Mucosa of descending colon (tissue), 3 donors: Measurements from ENCODE around the gene RBFOX2. TPM values are rescaled to one million over a fixed set of nuclear protein-coding genes. Genes with fewer than 3 reads are reported as not detected.
A peak's percentile ranks its signal among the peaks of the same experiment; 100 is the strongest.

Experiments used
- ATAC-seq: fragments of 200-7000 bp; cut with Tn5 transposase; one replicate; pipeline ENCODE4 v1.9.1; 2020; ENCODE audit warnings: mild to moderate bottlenecking, moderate library complexity
- DNase-seq, 3 donors: peaks; one replicate each; pipeline ENCODE4 v3.0.0-alpha.2; 2020
- H3K36me3 ChIP-seq: fragments of 200-600 bp; one replicate; pipeline ENCODE4 v1.8.0; 2021; ENCODE audit warnings: low read depth, mild to moderate bottlenecking
- H3K4me1 ChIP-seq: fragments of 200-600 bp; one replicate; pipeline ENCODE4 v1.8.0; 2021; ENCODE audit warnings: low read depth, mild to moderate bottlenecking
- H3K4me3 ChIP-seq: fragments of 200-600 bp; one replicate; pipeline ENCODE4 v1.8.0; 2021; ENCODE audit warnings: mild to moderate bottlenecking
- H3K9me3 ChIP-seq: fragments of 200-600 bp; one replicate; pipeline ENCODE4 v1.8.0; 2021; ENCODE audit warnings: mild to moderate bottlenecking
- CTCF ChIP-seq: fragments of 200-600 bp; IDR thresholded peaks from one replicate; pipeline ENCODE4 v1.8.0; 2022; ENCODE audit warnings: antibody characterized with exemption, mild to moderate bottlenecking
- intact Hi-C, 2 donors: fragments of 100-400 bp; cut with DNase I in 1 of 2; cut with micrococcal nuclease in 1 of 2; formaldehyde crosslinking; loops; one replicate each; pipeline versions ENCODE4 v1.11.0 to v1.11.1; 2022; cut with DNase I, micrococcal nuclease
- total RNA-seq, 3 donors: library from RNA; stranded (reverse); fragmentation: NEBNext Ultra II Directional in 2 of 3; extraction: Animal tissue kit (Norgen Biotek cat#: 25700) in 2 of 3; gene quantifications; one replicate each; pipeline versions ENCODE4 v1.2.1 to v1.2.4, GENCODE V29; 2021 to 2023
- donor health status: DM: no; HTN: no; CAD: no; lungs with moderate emphysema.
- donor health status: DM: no; HTN: no; CAD: no.
- donor health status: DM: no; HTN: yes; CAD: no.

The RBFOX2 gene
- total RNA-seq, 3 donors from 2014 or later, result 46.0 to 141 (median 46.2) TPM

GRCh38 chr22:36003972-36004674 lies 24.5 kb downstream of the RBFOX2 start:
- Histone ChIP-seq H3K9me3 (no peaks in the 10 kb centered on the region), H3K4me3 (no peak overlapping the region), H3K36me3 (no peaks in the 10 kb centered on the region), H3K4me1 (peaks cover 4% of the 10 kb centered on the region)
- DNase-seq (no peak), ATAC-seq (peak; percentile 44)
- intact Hi-C loops, result no loop called here
- TF ChIP-seq CTCF, result no peak

- intact Hi-C loops, result no loop called here
- Histone ChIP-seq H3K9me3 (no peaks in the 10 kb centered on the region), H3K4me3 (no peak overlapping the region), H3K36me3 (no peaks in the 10 kb centered on the region), H3K4me1 (no peaks in the 10 kb centered on the region)
- DNase-seq, result no peak
- ATAC-seq, result no peak
- TF ChIP-seq CTCF, result no peak
Measured at GRCh38 chr22:36002718-36003260, 25.8 kb downstream of the RBFOX2 start.

- Histone ChIP-seq H3K4me3 (no peak overlapping the region), H3K9me3 (no peaks in the 10 kb centered on the region), H3K4me1 (no peaks in the 10 kb centered on the region), H3K36me3 (no peaks in the 10 kb centered on the region)
- TF ChIP-seq CTCF, result no peak
- DNase-seq (no peak), ATAC-seq (no peak)
- intact Hi-C loops, result no loop called here
Measured at GRCh38 chr22:36002084-36002483, 26.5 kb downstream of the RBFOX2 start.

GRCh38 chr22:35998748-35999147 lies 29.9 kb downstream of the RBFOX2 start:
- ATAC-seq, result no peak
- no peaks in the 10 kb centered on the region for H3K9me3 ChIP-seq
- no peak for TF ChIP-seq CTCF
- H3K36me3 ChIP-seq, result no peaks in the 10 kb centered on the region
- H3K4me1 ChIP-seq, result no peaks in the 10 kb centered on the region
- intact Hi-C loops, result no loop called here
- DNase-seq, result no peak
- H3K4me3 ChIP-seq, result no peak overlapping the region

- intact Hi-C loops, result no loop called here
- H3K36me3 ChIP-seq, result no peaks in the 10 kb centered on the region
- ATAC-seq, result no peak
- H3K9me3 ChIP-seq, result no peaks in the 10 kb centered on the region
- DNase-seq, result no peak
- no peak for TF ChIP-seq CTCF
- H3K4me1 ChIP-seq, result no peaks in the 10 kb centered on the region
- no peak overlapping the region for H3K4me3 ChIP-seq
Measured at GRCh38 chr22:35997438-35997837, 31.2 kb downstream of the RBFOX2 start.
